HUDEP-2 (cell line): ENCODE measurements around the gene CHCHD10.

Experiments
- DNase-seq, 76 experiments: peaks; one replicate each; lab custom pipeline; 2025; ENCODE audit not compliant: unreplicated experiment in 76 of 76; lab: John Stamatoyannopoulos, UW

Gene CHCHD10

DNA sequence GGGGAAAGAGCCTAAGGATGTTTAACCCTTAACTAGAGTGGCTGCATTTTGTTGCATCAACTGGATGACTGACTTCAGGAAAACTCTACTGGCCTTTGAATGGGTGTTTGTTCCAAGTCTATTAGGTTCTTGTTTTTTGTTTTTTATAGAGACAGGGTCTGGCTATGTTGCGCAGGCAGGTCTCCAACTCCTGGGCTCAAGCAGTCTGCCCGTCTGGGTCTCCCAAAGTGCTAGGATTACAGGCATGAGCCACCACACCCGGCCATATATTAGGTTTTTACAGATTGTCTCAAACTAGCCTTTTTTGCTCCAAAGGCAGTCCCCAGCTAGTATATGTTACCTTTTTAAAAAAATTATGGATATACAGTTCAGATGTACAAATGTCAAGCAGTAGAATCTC, 20.1 kb upstream of the CHCHD10 start:
- no peak for DNase-seq

DNA sequence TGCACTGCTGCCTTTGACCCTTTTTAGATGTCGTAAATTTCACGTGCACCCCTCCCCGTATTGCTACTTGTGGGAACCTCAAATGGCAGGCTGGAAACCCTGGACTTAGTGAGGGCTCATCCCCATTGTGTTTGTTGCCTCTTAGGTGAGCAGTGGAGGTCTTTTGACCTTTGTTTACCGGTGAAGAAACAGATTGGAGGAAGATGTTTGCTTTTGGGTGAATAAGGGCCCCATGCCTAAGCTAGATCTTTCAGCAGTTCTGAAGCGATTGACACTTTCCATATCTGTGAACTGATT, 19.8 kb upstream of the CHCHD10 start:
- no peak for DNase-seq

DNA sequence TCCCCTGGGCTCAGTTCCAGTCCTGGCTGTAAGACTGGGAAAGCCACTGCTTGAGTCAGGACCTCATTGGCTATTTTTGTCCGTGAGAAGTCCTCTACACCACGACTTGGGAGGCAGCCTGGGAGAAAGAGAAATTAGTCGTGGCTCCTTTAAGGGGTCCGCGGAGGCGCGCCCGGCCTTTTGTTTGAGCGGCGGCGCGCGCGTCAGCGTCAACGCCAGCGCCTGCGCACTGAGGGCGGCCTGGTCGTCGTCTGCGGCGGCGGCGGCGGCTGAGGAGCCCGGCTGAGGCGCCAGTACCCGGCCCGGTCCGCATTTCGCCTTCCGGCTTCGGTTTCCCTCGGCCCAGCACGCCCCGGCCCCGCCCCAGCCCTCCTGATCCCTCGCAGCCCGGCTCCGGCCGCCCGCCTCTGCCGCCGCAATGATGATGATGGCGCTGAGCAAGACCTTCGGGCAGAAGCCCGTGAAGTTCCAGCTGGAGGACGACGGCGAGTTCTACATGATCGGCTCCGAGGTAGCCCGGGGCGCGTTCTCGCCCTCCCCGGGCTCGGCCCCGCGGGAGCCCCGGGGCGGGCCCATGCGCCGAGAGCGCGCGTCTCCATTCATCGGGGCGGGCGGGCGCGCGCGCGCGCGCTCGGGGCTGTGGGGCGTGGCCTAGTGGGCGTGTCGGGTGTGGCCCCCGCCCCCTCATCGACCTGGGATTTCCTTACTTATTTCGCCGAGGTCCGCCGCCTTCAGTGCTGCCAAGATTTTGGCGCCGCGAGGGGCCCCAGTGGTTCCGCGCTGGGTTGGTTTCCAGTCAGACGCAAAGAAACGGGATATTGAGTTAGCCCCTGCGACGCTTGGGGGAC, 19.2 kb upstream of the CHCHD10 start, which contains the start of gene SMARCB1:
TSS of gene SMARCB1 (plus strand) at position 215 of the 848 bp plus-strand sequence. CDS start at position 419, 204 bp downstream.
- peak in 72 of 76 experiments; percentile 23 to 86 (median 72) for DNase-seq

DNA sequence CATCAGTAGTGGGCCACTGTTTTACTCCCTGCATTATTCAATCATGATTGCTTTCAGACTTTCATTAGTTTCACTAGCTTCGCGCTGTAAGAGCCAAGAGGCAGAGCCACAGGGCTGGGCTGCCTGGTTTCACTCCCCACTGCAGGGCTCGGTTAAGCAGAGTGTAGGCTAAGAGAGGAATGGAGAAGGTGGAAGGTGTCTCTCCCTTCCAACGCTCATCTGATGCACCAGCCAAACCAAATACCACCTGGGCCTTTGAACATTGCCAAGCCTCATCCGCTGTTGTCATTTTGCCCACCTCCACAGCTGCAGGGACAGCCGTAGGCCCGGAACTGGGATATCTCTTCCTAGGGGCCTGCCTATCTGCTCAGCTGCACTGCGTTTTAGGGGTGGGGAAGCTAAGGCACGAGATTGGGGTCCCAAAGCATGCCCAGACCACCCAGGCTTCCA, 18.5 kb upstream of the CHCHD10 start:
- no peak for DNase-seq

DNA sequence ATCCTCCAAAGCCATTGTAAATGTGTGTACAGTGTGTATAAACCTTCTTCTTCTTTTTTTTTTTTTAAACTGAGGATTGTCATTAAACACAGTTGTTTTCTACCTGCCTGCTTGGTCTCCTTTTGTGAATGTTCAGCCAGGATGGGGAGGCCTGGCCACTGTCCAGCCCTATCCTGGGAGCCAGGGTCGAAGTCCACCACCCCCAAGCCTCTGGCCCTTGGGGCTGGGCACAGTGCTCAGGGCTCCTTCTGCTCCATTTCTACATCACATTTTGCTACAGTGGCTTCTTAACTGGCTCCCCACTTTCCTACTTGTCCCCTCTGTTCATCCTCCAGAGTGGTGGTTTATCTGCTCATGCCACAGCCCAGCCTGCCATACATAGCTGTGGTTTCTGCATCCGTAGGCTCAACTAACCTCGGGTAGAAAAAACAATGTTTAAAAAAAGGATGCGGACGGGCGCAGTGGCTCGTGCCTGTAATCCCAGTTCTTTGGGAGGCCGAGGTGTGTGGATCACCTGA, 16.5 kb upstream of the CHCHD10 start:
- peak in 1 of 76 experiments; percentile 1 for DNase-seq

DNA sequence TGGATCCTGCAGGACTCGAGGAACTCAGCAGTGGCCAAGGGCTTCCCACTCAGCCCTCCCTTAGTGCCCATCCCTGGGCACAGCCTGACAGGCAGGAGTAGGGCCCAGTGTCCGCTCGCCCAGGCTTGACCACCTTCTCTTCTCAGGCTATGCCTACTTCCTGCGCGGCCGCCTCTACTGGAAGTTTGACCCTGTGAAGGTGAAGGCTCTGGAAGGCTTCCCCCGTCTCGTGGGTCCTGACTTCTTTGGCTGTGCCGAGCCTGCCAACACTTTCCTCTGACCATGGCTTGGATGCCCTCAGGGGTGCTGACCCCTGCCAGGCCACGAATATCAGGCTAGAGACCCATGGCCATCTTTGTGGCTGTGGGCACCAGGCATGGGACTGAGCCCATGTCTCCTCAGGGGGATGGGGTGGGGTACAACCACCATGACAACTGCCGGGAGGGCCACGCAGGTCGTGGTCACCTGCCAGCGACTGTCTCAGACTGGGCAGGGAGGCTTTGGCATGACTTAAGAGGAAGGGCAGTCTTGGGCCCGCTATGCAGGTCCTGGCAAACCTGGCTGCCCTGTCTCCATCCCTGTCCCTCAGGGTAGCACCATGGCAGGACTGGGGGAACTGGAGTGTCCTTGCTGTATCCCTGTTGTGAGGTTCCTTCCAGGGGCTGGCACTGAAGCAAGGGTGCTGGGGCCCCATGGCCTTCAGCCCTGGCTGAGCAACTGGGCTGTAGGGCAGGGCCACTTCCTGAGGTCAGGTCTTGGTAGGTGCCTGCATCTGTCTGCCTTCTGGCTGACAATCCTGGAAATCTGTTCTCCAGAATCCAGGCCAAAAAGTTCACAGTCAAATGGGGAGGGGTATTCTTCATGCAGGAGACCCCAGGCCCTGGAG, 15.7 kb upstream of the CHCHD10 start:
- no peak for DNase-seq

DNA sequence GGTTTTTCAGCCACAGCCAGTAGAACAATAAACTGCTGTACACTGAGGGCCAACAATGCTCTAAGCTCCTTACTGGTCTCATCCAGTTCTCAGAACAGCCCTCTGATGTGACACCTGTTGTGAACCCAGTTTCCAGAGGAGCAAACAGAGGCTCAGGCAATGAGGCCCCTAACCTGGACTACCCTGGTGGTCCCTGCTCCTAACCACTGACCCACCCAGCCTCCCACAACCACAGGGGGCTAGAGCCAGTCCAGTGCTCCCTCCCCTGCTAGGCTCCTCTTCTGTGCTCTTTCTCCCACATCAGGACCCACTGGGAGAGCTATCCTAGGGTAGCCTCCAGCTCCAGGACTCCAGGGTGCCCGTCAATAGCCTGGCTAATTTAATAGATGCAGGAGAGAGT, 14.9 kb upstream of the CHCHD10 start:
- DNase-seq, result no peak

DNA sequence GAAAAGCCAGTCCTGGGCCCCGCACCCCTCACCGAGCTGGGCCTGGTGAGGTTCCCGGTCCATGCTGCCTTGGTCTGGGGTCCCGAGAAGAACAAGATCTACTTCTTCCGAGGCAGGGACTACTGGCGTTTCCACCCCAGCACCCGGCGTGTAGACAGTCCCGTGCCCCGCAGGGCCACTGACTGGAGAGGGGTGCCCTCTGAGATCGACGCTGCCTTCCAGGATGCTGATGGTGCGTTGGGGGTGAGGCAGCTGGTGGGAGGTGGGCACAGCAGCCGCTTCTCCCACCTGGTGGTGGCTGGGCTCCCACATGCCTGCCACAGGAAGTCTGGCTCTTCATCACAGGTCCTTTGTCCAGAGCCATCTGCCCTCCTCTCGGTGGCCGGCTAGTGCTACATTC, 14.5 kb upstream of the CHCHD10 start:
- no peak for DNase-seq

DNA sequence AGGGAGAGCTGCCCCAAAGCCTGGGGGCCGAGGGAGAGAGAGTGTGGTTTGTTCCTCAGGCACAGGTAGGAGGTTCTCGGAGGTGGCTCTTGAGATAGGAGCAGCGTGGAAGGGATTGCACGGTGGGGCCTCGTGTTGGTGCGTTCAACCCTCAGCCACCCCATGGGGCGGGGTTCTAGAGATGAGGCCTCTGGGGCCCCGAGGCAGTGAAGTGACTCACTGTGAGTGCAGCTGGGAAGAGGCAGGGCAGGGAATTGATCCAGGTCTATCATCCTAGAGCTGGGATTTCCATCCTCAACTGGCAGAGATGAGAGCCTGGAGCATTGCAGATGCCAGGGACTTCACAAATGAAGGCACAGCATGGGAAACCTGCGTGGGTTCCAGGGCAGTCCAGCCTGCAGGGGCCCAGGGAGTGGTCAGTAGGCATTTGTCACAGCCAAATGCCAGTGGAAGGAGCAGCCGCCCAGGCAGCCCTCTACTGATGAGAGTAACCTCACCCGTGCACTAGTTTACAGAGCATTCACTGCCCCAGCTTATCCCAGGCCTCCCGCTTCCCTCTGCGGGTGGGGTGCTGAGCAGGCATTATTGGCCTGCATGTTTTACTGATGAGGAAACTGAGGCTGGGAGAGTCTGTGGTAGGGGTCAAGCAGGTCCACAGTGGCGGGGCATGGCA, 13.9 kb upstream of the CHCHD10 start:
- DNase-seq, result peak in 2 of 76 experiments; percentile 9 to 14

DNA sequence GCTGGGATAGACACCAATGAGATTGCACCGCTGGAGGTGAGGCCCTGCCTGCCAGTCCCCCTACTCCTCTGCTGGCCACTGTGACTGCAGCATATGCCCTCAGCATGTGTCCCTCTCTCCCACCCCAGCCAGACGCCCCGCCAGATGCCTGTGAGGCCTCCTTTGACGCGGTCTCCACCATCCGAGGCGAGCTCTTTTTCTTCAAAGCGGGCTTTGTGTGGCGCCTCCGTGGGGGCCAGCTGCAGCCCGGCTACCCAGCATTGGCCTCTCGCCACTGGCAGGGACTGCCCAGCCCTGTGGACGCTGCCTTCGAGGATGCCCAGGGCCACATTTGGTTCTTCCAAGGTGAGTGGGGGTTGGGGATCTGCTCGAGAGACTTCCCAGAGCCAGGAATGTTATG, 13.3 kb upstream of the CHCHD10 start:
- DNase-seq, result no peak

DNA sequence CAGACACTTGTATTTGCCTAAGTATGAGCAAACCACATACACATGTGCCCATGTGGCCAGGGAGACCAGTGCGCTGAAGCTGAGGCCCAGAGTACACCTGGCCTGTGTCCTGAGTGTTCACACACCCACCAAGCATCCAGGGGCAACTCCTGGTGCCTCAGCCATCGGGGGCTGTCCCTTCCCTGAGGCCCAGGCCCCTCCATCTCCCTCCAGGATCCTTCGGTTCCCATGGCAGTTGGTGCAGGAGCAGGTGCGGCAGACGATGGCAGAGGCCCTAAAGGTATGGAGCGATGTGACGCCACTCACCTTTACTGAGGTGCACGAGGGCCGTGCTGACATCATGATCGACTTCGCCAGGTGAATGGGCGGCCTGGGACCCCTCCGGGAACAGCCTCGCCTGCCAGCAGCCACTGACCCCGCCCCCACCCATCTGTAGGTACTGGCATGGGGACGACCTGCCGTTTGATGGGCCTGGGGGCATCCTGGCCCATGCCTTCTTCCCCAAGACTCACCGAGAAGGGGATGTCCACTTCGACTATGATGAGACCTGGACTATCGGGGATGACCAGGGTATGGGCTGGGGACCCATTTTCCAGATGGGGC, 12.5 kb upstream of the CHCHD10 start:
- DNase-seq, result no peak

DNA sequence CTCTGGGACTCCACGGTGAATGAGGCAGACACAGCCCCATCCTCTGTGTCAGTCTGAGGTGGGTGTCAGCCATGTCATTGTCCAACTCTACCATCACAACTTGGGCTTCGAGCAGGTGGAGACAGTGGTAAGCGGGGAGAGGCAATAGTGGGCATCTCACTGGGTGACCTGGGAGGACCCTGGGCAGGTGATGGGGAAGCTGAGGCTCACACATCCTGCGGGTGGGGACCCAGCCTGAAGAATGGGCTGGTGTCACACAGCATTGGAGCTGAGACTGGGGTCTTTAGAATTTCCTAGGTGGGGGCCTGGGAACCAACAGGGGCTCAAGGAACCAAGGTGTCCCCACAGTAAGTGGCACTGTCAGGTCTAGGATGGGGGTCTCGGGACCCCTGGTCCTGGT, 12.0 kb upstream of the CHCHD10 start:
- no peak for DNase-seq

DNA sequence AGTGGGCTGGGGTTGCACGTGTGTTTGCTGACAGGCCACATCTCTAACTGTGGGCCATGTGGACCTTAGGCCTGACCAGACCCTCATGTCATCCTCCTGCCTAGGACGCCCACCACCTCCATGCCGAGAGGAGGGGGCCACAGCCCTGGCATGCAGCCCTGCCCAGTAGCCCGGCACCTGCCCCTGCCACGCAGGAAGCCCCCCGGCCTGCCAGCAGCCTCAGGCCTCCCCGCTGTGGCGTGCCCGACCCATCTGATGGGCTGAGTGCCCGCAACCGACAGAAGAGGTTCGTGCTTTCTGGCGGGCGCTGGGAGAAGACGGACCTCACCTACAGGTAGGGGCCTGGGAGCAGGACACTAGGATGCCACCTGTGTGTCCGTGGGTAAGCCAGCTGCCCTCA, 11.3 kb upstream of the CHCHD10 start:
- DNase-seq, result no peak

DNA sequence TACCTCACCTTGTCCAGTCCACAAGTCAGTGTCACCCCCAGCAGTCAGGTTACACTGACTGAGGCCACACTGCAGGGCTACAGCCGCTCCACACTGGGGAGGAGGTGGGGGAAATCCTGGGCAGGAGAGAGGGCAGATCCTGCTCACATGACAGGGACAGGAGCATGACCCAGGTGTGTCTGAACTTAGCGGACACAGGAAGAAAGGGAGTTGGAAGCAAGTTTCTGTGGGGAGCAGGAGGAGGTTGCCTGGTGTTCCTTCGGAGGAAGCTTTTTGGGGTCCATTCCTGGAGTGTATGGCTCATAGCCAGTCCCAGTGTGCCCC, 10.8 kb upstream of the CHCHD10 start:
- no peak for DNase-seq

DNA sequence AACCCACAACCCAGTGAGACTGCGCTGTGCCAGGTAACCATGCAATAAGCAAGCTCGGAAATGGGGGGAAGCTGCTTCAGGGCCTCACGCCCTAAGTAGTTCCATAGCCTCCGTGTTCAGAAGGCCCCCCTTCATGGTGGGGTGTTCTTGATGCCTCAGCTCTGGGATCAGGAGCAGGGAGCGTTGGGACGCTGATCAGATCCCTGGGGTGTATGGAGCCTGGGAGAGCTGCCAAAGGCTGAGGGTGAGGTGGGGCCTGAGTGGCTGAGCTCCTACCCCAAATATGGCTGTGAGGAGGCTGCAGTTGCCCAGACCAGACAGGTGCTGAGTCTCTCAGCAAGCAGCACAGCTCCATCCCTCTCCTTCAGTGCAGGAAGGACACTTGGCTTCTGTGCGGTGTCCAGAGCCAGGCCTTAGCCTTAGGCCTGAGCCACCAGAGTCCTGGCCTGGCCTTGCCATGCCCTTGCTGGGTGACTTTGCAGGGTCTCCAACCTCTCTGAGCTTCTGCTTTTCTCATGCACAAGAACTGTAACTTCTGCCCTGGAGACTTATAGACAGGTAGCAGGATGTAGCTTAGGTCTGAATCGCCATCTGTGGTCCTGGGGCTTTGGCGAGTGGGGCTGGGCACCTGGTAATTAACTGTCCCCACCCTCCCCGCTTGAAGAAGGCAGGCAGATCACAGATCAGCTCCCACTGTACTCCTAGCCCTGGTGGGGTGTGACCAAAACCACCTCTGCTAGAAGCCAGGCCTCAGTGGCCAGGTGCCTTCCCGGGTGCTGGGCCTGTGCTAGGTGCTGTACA, 10.2 kb upstream of the CHCHD10 start:
- DNase-seq, result no peak

DNA sequence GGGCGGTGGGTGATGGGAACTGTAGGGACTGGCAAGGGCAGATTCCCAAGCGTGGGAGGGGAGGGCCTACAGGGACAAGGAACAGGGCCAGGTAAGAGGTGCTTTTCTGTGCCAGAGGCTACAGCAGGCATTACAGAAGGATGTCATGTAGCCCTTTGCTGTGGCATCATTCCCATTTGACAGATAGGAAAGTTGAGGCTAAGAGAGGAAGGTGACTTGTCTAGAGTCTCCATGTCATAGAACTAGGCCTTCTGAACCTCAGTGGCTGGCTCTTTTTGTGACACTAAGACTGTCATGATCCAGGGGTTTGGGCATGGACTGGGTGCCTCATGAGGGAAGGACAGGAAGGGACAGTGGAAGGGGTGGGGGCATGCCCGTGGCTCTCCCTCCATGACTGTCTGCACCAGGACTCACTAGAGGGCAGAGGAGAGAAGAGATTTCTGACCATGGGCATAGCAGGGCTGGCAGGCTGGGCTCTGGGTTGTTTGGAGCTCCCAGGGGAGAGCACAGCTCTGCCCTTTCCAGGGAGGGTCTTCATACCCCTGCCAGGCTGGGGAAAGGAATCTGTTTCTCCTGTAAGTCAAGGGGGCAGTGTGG, 8.1 kb upstream of the CHCHD10 start:
- no peak for DNase-seq

DNA sequence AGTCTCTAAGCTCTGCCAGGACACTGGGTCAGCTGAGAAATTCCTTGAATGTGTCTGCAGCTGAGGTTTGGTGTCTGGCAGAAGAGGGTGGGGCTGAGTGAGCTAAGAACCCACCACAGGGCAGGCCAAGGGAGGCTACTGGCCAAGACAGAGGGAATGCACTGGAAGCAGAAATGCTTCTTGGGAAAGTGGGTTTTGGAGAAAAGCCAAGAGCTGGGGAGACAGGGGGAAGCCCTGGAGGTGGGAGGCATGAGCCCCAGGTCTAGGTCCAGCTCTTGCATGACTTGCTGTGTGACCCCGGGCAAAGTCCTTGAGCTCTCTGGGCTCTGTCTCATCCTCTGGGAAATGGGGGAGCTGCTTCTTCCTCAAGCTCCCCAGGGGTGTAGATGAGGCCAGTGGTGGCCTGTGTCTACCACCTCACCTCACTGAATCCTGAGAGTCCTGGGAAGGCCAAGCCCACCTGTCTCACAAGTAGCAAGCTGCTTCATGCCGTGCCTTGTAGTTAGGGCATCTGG, 7.2 kb upstream of the CHCHD10 start:
- no peak for DNase-seq

DNA sequence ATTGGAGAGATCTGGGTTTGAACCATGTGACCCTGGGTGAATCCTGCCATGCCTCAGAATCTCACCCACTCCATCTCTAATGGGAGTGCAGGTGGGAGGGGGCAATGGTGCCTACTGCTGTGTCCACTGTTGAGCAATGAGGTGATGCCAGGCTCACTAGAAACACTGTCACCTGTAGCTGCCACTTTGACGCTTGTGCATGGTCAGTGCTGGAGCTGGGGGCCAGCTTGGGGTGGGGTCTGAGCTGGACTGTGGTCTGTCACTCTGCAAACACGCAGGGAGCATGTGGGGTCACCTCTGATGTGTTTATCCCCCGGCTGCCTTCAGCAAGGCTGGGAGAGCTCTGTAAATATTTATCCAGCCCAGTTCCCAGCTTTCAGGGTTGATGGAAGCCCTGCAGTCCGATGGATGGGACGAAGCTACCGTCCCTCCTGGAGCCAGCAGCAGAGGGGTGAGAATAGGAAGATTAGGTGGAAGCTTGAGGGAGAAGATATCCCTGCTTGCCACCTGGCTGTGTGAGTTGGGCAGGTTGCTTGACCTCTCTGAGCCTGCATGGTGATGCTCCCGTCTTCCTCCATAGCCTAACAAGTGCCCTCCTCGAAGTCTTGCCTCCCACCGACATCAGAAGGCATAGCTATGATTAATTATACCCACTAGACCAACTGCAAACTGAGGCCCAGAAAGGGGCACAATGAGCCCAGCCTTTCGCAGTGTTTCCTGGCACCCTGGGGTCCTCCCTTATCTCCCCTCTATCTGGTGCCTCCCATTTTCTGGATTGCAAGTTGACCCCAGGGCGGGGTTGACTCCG, 6.5 kb upstream of the CHCHD10 start:
- DNase-seq, result no peak
